Esophagus (tissue), 2 donors: ENCODE measurements around the gene INPP5E. TPM values are rescaled to one million over a fixed set of nuclear protein-coding genes. Genes with fewer than 3 reads are reported as not detected.

Source experiments
- H3K27ac ChIP-seq, 2 donors: one replicate each; pipeline ENCODE4 v1.5.1; 2013; ENCODE audit warnings: low read depth in 2 of 2, mild to moderate bottlenecking in 2 of 2, inconsistent platforms in 1 of 2, low read length in 1 of 2, moderate library complexity in 1 of 2
- H3K27me3 ChIP-seq, 2 donors: one replicate each; pipeline ENCODE4 v1.6.1; 2013; ENCODE audit warnings: low read length in 2 of 2, control low read depth in 1 of 2, mild to moderate bottlenecking in 1 of 2; ENCODE audit not compliant: insufficient read depth in 2 of 2, control insufficient read depth in 1 of 2
- H3K36me3 ChIP-seq, 2 donors: one replicate each; pipeline ENCODE4 v1.6.1; 2013; ENCODE audit warnings: low read length in 1 of 2; ENCODE audit not compliant: control insufficient read depth in 2 of 2, insufficient read depth in 2 of 2
- H3K4me1 ChIP-seq, 2 donors: one replicate each; pipeline ENCODE4 v1.6.1; 2013; ENCODE audit warnings: low read length in 1 of 2; ENCODE audit not compliant: control insufficient read depth in 2 of 2, insufficient read depth in 2 of 2
- H3K4me3 ChIP-seq, 2 donors: one replicate each; pipeline ENCODE4 v1.5.1; 2013; ENCODE audit warnings: low read length in 2 of 2, mild to moderate bottlenecking in 2 of 2, low read depth in 1 of 2, moderate library complexity in 1 of 2
- H3K9me3 ChIP-seq, 2 donors: one replicate each; pipeline ENCODE4 v1.6.1; 2013; ENCODE audit warnings: mild to moderate bottlenecking in 2 of 2, low read depth in 1 of 2, low read length in 1 of 2, moderate library complexity in 1 of 2; ENCODE audit not compliant: control insufficient read depth in 2 of 2, insufficient read depth in 1 of 2
- WGBS, 2 donors: extraction: QIAGEN DNeasy Blood & Tissue Kit; methylation state at CpG; one replicate each; pipeline ENCODE4 v1.1.7; 2013; 5-methylcytosine and 5-hydroxymethylcytosine counted together
- polyA plus RNA-seq, 2 donors: library from polyadenylated mRNA; stranded (reverse); fragments of 200-250 nt; gene quantifications; one replicate each; pipeline ENCODE4 v1.2.3, GENCODE V29; 2013
- donor health status: healthy with polysubstance abuse.
- donor health status: Bipolar disorder and iron deficiency.

INPP5E gene
- polyA plus RNA-seq, 2 donors: 6.2 to 10.5 TPM

DNA sequence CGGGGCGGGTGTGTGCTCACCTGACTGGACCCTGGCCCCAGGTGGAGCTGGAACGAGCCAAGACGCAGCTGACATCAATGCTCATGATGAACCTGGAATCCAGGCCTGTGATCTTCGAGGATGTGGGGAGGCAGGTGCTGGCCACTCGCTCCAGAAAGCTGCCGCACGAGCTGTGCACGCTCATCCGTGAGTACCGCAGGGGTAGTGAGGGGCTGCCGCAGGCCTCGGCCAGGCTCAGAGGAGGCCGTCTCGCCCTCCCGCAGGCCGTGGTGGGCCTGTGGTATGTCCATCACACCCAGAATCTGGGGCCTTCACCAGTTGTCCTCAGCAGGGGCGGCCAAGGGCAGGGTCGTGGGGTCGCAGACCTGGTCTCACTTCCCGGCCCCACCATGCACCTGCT, 17.9 kb downstream of the INPP5E start:
- Histone ChIP-seq H3K4me1 (no peaks in the 10 kb centered on the region), H3K27ac (no peak overlapping the region), H3K4me3 (no peak overlapping the region), H3K9me3 (no peaks in the 10 kb centered on the region), H3K27me3 (no peaks in the 10 kb centered on the region), H3K36me3 (peaks cover 14 to 51% of the 10 kb centered on the region in 2 donors)
- WGBS, 2 donors: 91 to 93% methylated on average over 21 of the region's 21 CpGs

DNA sequence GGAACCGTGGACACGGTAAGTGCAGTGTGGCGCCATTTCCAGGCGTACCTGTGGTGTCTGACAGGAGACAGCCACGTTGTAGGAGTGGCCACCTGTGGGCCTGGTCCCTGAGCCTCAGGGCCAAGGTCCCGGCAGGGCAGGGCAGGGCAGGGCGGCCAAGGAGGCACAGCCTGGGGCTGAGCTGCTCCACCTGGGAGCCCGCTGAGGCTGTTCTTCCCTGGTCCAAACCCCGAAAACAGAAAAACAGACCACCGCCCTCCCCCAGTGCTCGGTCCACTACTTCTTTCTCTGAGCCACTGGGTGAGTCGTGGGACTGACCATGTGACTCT, 20.6 kb downstream of the INPP5E start:
- H3K9me3 ChIP-seq: no peaks in the 10 kb centered on the region
- H3K27me3 ChIP-seq: no peaks in the 10 kb centered on the region
- H3K36me3 ChIP-seq: peaks cover 23 to 69% of the 10 kb centered on the region in 2 donors
- no peak overlapping the region for H3K4me3 ChIP-seq
- 93 to 94% methylated on average over 12 of the region's 12 CpGs for WGBS, 2 donors
- no peak overlapping the region for H3K27ac ChIP-seq
- no peaks in the 10 kb centered on the region for H3K4me1 ChIP-seq

DNA sequence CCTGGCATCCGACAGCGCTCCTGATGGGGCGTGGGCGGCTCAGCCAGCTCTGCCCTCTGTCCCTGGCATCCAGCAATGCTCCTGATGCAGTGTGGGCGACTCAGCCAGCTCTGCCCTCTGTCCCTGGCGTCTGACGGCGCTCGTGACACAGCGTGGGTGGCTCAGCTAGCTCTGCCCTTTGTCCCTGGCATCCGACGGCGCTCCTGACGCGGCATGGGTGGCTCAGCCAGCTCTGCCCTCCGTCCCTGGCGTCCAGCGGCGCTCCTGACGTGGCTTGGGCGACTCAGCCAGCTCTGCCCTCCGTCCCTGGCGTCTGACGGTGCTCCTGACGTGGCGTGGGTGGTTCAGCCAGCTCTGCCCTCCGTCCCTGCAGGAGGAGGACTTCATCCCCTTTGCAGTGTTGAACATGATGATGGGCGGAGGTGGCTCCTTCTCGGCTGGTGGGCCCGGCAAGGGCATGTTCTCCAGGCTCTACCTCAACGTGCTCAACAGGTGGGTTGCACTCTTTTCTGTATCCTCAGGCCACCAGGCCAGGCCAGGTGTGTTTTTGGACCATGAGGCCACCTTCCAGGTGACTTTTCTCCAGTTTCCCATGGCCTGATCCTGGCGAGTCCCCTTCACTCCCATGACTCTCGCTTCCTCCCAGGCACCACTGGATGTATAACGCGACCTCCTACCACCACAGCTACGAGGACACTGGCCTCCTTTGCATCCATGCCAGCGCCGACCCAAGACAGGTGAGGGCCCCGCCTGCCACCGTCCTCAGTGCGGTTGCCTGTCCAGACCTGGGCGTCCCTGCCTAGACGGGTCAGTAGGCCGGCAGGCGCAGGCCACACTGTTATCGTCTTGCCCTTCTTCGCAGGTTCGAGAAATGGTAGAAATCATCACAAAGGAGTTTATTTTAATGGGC, 21.2 kb downstream of the INPP5E start:
- no peak overlapping the region for H3K27ac ChIP-seq
- H3K27me3 ChIP-seq: no peaks in the 10 kb centered on the region
- no peaks in the 10 kb centered on the region for H3K4me1 ChIP-seq
- no peak overlapping the region for H3K4me3 ChIP-seq
- 93% methylated on average over 48 of the region's 48 CpGs for WGBS, 2 donors
- H3K9me3 ChIP-seq: no peaks in the 10 kb centered on the region
- H3K36me3 ChIP-seq: peaks cover 21 to 70% of the 10 kb centered on the region in 2 donors

DNA sequence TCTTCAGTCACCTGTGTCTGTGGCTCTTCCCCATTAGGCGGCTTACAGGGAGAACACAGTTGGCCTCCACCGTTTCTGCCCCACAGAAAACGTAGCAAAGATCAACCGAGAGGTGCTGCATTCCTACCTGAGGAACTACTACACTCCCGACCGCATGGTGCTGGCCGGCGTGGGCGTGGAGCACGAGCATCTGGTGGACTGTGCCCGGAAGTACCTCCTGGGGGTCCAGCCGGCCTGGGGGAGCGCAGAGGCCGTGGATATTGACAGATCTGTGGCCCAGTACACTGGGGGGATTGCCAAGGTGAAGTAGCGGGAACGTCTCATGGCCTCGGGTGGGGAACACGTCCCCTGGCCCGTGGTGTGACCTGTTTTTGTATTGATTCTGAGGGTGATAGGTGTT, 22.7 kb downstream of the INPP5E start:
- H3K4me1 ChIP-seq: peaks cover 0 to 1% of the 10 kb centered on the region in 2 donors
- no peak overlapping the region for H3K27ac ChIP-seq
- no peaks in the 10 kb centered on the region for H3K9me3 ChIP-seq
- WGBS, 2 donors: 89 to 93% methylated on average over 19 of the region's 19 CpGs
- no peak overlapping the region for H3K4me3 ChIP-seq
- H3K36me3 ChIP-seq: peaks cover 14 to 62% of the 10 kb centered on the region in 2 donors
- no peaks in the 10 kb centered on the region for H3K27me3 ChIP-seq

DNA sequence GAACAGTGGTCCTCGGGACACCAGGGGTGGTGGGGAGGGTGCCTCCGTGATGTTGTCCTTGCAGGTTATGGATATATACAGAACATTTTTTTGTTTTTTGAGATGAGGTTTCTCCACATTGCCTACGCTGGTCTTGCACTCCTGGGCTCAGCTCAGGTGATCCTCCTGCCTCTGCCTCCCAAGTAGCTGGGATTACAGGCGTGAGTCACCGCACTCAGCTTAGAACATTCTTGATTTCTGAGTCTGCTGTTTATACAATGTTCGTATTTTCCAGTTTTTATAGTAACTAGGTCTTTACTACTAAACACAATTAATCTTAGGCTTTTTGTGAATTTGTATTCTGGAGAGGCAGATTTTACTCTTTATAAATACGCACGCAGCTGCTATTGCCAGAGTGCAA, 23.2 kb downstream of the INPP5E start:
- Histone ChIP-seq H3K4me3 (no peak overlapping the region), H3K4me1 (peaks cover under 1 to 1% of the 10 kb centered on the region in 2 donors), H3K9me3 (no peaks in the 10 kb centered on the region), H3K36me3 (peaks cover 14 to 58% of the 10 kb centered on the region in 2 donors), H3K27me3 (no peaks in the 10 kb centered on the region), H3K27ac (no peak overlapping the region)
- 94% methylated on average over 8 of the region's 8 CpGs for WGBS, 2 donors

- H3K36me3 ChIP-seq: peaks cover 14 to 41% of the 10 kb centered on the region in 2 donors
Observed at GRCh38 chr9:136412962-136413361, 26.7 kb downstream of the INPP5E start.

DNA sequence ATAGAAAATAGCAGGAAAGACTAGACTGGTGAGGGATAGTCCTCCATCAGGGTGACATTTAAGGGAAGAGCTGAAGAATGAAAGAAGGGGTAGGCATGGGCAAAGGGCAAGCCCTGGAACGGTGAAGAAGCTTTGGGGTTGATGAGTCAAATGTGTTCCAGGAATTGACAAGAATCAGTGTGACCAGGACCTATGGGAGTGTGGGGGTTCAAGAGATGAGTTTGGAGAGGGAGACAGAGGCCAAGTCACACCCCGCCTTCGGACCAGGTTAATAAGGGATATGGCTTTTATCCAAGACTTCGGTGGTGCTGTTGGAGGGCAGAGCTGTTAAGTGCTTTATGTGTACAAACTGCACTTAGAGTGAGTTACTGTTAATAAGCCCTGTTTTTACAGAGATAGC, 28.3 kb downstream of the INPP5E start:
- peaks cover 2 to 7% of the 10 kb centered on the region in 2 donors for H3K4me1 ChIP-seq
- H3K27me3 ChIP-seq: no peaks in the 10 kb centered on the region
- H3K4me3 ChIP-seq: peak overlapping the region; percentile 88 to 96
- H3K36me3 ChIP-seq: peaks cover 14 to 37% of the 10 kb centered on the region in 2 donors
- H3K9me3 ChIP-seq: no peaks in the 10 kb centered on the region
- no peak overlapping the region for H3K27ac ChIP-seq
- WGBS, 2 donors: 27 to 32% methylated on average over 4 of the region's 4 CpGs

More at GRCh38 chr9:136412962-136413361, 26.7 kb downstream of the INPP5E start:
- Histone ChIP-seq H3K4me1 (peaks cover 2 to 7% of the 10 kb centered on the region in 2 donors), H3K4me3 (no peak overlapping the region), H3K27ac (no peak overlapping the region), H3K27me3 (no peaks in the 10 kb centered on the region), H3K9me3 (no peaks in the 10 kb centered on the region)
- 75 to 78% methylated on average over 9 of the region's 9 CpGs for WGBS, 2 donors

- Histone ChIP-seq H3K27ac (peak within 1 kb of the TSS; percentile 78 to 79), H3K27me3 (no peaks in the 10 kb centered on the region), H3K36me3 (peaks cover 9 to 33% of the 10 kb centered on the region in 2 donors), H3K4me1 (peaks cover 2 to 7% of the 10 kb centered on the region in 2 donors), H3K9me3 (no peaks in the 10 kb centered on the region), H3K4me3 (peak within 1 kb of the TSS; percentile 88 to 96)
- 0% methylated on average over 79 to 83 of the region's 83 CpGs for WGBS, 2 donors
Observed at GRCh38 chr9:136410500-136411287, 29.0 kb downstream of the INPP5E start, which contains the start of the genes ENTR1 and PMPCA. ENTR1 (minus strand) TSS chr9:136410614; CDS start chr9:136410397, 217 bp downstream. PMPCA (plus strand) TSS chr9:136410658; CDS start chr9:136410669, 11 bp downstream.

- peaks cover 9 to 30% of the 10 kb centered on the region in 2 donors for H3K36me3 ChIP-seq
- peak overlapping the region; percentile 45 to 61 for H3K27ac ChIP-seq
- peak overlapping the region; percentile 88 to 96 for H3K4me3 ChIP-seq
- H3K27me3 ChIP-seq: no peaks in the 10 kb centered on the region
- peaks cover 2 to 8% of the 10 kb centered on the region in 2 donors for H3K4me1 ChIP-seq
- no peaks in the 10 kb centered on the region for H3K9me3 ChIP-seq
- WGBS, 2 donors: 9 to 13% methylated on average over 46 to 71 of the region's 71 CpGs
Observed at GRCh38 chr9:136409557-136410455, 29.8 kb downstream of the INPP5E start.
